HG03442 (cell line): ENCODE measurements around the gene CELSR1.
"Not testable (repeated sequence)": the region's sequence is repeated elsewhere in the genome, so short reads cannot be mapped to it uniquely, and the experiment has no call there.

Experiments
- ATAC-seq: cut with Tn5 transposase; IDR thresholded peaks from one replicate; pipeline ENCODE4 v1.9.1; 2021; ENCODE audit warnings: mild to moderate bottlenecking, moderate library complexity; ENCODE audit not compliant: unreplicated experiment

The CELSR1 gene

GRCh38 chr22:46486996-46487717 lies 50.3 kb downstream of the CELSR1 start:
- no peak for ATAC-seq

GRCh38 chr22:46484861-46485595 lies 52.4 kb downstream of the CELSR1 start:
- ATAC-seq, result no peak

- ATAC-seq, result no peak
These were observed 53.1 kb downstream of the CELSR1 start for GRCh38 chr22:46484156-46484860.

- ATAC-seq, result no peak
These were observed 54.1 kb downstream of the CELSR1 start for GRCh38 chr22:46483353-46483752.

GRCh38 chr22:46482056-46482675 lies 55.3 kb downstream of the CELSR1 start:
- ATAC-seq, result no peak

GRCh38 chr22:46481386-46481785 lies 56.0 kb downstream of the CELSR1 start:
- ATAC-seq, result no peak

- no peak for ATAC-seq
These were observed 57.0 kb downstream of the CELSR1 start for GRCh38 chr22:46480396-46480795.

GRCh38 chr22:46479046-46479445 lies 58.4 kb downstream of the CELSR1 start:
- no peak for ATAC-seq

GRCh38 chr22:46478083-46478551 lies 59.3 kb downstream of the CELSR1 start:
- no peak for ATAC-seq

GRCh38 chr22:46476547-46476941 lies 60.9 kb downstream of the CELSR1 start:
- ATAC-seq, result no peak

- no peak for ATAC-seq
These were observed 63.4 kb downstream of the CELSR1 start for GRCh38 chr22:46473896-46474557.

GRCh38 chr22:46473021-46473779 lies 64.2 kb downstream of the CELSR1 start:
- ATAC-seq, result no peak

GRCh38 chr22:46472722-46473016 lies 64.8 kb downstream of the CELSR1 start:
- no peak for ATAC-seq

- ATAC-seq, result no peak
These were observed 65.3 kb downstream of the CELSR1 start for GRCh38 chr22:46471901-46472721.

GRCh38 chr22:46471330-46471729 lies 66.1 kb downstream of the CELSR1 start:
- not testable (repeated sequence) for ATAC-seq

GRCh38 chr22:46469711-46470110 lies 67.7 kb downstream of the CELSR1 start:
- ATAC-seq, result no peak

- ATAC-seq, result no peak
These were observed 70.4 kb downstream of the CELSR1 start for GRCh38 chr22:46467006-46467405.

GRCh38 chr22:46466255-46466676 lies 71.2 kb downstream of the CELSR1 start:
- no peak for ATAC-seq

GRCh38 chr22:46465793-46466192 lies 71.6 kb downstream of the CELSR1 start:
- no peak for ATAC-seq
